GM19324 (cell line): ENCODE results near the gene METTL22.
"Not testable (repeated sequence)": the region's sequence is repeated elsewhere in the genome, so short reads cannot be mapped to it uniquely, and the experiment has no call there.

ENCODE experiments used
- ATAC-seq: cut with Tn5 transposase; IDR thresholded peaks from one replicate; pipeline ENCODE4 v1.9.1; 2021; ENCODE audit warnings: mild to moderate bottlenecking, moderate library complexity; ENCODE audit not compliant: unreplicated experiment, low FRiP score

Gene METTL22

DNA sequence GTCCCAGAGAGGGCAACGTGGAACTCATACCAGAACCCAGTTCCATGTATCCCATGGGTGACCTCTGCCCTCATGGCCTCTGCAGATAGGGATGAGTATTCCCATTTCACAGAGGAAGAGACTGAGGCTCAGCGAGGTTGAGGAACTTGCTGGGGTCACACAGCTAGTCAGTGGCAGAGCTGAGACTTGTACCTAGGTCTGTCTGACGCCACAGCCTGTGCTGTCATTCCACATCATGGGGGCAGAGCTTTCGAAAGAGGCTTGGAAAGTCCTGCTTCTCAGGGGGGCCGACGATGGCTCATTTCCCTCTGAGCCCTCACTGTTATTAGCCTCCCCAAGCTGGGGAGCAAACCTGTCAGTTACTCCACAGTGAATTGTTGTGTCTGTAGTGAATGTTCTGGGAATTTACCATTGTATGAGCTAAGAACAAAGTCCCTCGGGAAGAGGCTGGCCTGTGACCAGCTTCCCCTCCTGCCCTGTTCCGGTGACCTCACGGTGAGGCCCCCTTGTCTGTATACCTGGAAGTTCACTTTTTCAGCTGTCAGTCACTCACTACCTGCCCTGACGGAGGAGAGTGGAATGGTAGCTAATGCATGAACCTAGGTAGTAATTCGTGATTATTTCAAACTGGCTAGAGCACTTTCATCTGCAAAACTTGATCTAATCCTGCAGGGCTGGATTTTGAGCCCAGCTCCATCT, 8.9 kb downstream of the METTL22 start:
- ATAC-seq = no peak

DNA sequence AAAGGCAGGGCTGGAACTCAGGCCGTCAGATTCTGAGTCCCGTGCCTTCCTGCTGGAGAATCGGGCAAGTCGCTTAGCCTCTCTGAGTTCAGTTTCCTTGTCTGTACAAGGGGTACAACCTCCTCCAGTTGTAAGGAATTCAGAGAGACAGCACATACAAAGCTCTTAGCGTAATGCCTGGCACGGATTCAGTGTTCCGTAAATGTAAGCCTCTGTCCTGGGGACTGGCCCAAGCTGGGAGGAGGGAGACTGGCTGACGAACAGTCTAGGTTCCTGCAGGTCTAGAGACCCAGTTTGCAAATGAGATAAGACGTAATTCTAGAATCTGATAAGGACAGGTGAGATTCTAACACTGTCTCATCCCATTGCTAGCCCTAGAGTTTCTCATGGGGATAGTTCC, 9.9 kb downstream of the METTL22 start:
- ATAC-seq = no peak

DNA sequence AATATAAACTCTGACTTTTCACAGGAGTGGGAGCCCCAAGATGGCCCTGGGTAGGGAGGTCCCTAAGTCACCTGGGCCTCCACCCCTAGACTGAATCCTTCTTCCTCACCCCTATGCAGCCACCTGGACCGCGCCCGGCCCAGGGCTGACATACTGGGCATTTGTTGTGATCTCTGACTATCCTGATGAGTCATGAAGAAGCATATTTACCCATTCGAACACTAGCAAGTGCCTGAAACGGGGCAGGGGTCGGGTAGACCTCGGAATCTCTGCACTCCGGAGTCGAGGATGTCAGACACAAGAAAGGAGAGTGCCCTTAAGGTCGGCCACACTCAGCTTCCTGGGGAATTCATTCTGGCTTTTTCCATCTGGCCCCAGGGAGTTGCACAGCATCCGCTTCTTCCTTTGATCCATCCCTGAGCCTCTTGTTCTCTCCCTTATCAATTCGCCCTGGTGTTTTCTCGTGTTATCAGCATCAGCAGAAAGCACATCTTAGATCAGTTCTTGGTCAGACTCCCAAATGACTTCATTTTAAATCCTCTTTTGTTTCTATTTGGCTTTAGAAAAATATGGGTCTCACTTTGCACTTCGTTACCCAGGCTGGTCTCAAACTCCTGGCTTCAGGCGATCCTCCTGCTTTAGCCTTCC, 10.4 kb downstream of the METTL22 start:
- no peak for ATAC-seq

GRCh38 chr16:8632675-8633182, 11.2 kb downstream of the METTL22 start:
- ATAC-seq = no peak

- ATAC-seq = no peak
Measured at GRCh38 chr16:8634991-8635736, 13.7 kb downstream of the METTL22 start.

DNA sequence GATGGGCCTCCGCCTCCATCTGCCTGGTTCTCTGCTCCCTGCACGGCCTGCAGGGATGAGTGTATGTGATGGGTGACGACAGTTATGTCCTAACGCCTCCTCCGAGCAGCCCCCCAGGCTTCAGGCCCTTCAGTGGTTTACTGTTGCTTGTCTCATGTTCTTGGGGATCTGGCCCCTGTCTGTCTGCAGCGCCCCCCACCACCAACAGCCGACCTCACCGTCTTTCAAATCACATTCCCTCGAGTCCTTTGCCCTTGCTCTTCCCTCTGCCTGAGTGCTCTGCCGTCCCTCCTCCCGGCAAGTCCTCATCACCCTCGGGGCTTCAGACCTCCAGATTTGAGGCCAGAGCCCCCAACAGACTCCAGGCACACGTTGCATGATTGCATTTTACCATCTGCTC, 18.2 kb downstream of the METTL22 start:
- ATAC-seq = no peak

GRCh38 chr16:8641671-8642070, 20.2 kb downstream of the METTL22 start:
- ATAC-seq = no peak

GRCh38 chr16:8642146-8642545, 20.6 kb downstream of the METTL22 start:
- no peak for ATAC-seq

DNA sequence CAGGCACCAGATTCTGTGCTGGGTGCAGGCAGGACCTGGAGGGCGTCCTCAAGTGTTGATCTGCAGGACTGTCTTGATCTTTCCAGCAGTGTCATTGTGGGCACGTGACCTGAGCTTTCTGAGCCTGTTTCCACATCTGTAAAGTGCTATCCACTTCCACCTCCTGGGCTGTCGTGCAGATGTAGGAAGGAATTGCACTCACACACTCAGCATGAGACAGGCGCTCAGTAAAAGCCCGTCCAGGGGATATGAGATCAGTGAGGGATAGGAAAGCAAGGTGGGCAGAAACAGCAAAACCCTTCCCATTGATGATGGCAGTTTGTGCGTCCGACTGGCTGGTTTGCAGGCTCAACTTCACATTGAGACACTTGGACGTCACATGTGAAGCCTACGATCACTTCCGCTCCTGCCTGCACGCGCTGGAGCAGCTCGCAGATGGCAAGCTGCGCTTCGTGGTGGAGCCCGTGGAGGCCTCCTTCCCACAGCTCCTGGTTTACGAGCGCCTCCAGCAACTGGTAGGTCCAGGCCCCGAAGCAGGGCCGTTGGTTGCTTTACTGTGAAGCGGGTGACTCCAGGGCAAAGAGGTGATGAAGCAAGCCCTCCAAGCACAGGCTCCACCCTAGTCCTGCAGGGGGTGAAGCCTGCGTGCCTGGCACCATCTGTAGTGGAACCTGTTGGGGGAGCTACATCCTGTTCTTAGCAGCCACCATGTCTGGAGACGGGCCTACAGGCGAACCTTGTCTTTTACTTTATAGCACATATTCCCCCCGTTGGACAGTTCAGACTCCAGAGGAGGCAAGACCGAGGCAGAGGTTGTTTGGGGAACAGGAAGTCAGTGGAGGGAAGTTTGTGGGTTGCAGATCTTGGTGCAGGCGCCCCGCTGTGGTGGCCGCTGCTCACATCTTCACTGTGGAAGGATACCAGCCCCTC, 23.0 kb downstream of the METTL22 start:
- ATAC-seq = no peak

GRCh38 chr16:8645141-8645521, 23.6 kb downstream of the METTL22 start:
- ATAC-seq = no peak

DNA sequence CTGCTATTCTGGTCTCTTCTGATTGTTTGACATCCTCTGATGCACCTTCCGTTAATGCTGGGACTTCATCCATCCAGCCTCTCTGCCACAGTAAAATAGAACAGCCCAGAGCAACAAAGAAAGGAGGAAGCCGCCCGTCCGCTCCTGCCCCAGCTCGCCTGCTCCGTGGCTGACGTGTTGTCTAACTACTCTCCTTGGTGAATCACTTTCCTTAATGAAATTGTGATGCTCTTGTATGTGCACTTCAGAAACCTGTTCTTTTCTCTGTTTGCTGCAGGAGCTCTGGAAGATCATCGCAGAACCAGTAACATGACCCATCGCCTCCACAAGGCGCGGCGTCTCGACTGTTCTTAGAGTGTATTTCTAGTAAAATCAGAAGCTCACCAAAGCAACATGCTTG, 24.3 kb downstream of the METTL22 start:
- no peak for ATAC-seq

DNA sequence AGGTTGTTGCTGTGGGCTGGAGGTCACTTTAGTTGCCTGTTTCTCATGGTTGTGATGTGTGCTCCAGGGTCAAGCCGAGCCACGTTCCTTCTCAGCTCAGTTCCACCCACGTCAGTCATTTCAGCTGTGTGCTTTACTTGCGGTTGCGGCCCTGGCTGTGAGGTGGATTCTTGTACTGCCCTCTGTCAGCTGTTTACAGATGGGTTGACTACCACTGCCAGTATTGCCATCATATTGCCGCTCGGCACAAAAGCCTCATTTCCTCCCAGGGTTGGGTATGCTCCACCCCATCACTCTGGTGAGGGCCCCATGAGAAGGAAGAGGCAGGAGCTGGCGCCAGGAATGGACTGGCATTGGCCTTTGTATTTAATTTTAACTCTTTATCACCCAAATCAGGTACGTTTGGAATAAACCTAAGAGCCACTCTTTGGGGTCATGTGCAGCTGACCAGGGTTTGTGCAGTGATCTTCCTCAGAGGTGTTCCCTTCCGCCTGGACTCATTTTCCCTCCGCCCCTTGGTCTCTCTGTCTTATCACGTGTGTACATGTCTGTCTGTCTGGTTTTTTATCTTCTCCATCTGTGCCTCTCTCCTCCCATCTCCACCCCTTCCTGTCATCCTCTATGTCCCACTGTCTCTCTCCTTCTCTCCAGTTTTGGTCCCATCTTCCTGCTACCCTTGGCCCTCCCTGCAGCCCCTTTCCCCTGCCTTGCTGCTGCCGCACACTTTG, 25.0 kb downstream of the METTL22 start:
- ATAC-seq = no peak

DNA sequence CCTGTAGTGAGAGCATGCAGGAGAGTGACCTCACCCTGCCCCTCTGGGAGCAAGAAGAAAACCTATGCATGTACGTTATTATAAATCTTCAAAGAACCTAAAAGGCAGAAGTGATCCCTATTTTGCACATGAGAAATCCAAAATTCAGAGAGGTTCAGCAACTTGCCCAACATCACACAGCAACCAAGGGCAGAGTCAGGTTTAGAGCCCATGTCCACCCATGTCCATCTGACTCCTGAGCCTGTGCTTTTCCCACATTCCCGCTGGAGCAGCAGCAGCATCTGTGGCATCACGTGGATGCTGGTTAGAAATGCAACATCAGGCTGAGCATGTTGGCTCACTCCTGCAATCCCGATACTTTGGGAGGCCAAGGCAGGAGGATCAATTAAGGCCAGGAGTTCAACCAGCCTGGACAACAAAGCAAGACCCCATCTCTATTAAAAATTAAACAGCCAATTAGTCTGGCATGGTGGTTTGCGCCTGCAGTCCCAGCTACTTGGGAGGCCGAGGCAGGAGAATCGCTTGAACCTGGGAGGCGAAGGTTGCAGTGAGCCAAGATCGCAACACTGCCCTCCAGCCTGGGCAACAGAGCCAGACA, 26.3 kb downstream of the METTL22 start:
- ATAC-seq = no peak

GRCh38 chr16:8648877-8649276, 27.4 kb downstream of the METTL22 start:
- no peak for ATAC-seq

DNA sequence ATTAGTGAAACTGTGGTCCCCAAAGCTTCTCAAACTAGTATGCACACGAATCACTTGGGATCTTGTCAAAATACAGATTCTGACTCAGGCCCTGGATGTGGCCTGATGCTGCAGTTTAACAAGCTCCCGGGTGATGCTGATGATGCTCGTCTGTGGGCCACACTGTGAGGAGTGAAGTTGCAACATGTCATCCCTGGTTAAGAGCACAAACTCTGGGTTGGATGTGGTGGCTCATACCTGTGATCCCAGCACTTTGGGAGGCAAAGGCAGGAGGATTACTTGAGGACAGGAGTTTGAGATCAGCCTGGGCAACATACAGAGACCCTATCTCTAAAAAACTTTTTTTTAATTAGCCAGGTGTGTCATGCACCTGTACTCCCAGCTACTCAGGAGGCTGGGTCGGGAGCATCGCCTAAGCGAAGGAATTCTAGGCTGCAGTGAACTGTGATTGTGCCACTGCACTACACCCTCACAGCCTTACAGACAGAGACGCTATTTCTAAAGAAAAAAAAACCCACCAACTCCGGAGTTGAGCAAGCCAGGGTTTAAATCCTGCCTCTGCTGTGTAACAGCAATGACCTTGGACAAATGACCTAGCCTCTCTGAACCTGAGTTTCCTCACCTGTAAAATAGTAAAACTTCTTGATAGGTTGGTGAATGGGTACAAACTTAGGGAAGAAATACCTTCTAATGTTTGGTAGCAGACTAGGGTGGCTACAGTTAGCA, 28.5 kb downstream of the METTL22 start:
- ATAC-seq = no peak

DNA sequence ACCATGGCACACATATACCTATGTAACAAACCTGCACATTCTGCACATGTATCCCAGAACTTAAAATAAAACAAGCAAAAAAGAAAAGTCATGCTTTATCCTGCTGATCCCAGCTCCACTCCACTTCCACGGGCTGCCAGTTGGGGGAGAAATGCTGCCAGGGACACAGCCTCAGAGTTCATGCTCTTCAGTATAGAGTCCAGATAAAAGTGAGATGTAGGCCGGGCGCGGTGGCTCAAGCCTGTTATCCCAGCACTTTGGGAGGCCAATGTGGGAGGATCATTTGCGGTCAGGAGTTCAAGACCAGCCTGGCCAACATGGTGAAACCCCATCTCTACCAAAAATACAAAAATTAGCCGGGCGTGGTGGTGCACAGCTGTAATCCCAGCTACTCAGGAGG, 30.5 kb downstream of the METTL22 start:
- not testable (repeated sequence) for ATAC-seq

DNA sequence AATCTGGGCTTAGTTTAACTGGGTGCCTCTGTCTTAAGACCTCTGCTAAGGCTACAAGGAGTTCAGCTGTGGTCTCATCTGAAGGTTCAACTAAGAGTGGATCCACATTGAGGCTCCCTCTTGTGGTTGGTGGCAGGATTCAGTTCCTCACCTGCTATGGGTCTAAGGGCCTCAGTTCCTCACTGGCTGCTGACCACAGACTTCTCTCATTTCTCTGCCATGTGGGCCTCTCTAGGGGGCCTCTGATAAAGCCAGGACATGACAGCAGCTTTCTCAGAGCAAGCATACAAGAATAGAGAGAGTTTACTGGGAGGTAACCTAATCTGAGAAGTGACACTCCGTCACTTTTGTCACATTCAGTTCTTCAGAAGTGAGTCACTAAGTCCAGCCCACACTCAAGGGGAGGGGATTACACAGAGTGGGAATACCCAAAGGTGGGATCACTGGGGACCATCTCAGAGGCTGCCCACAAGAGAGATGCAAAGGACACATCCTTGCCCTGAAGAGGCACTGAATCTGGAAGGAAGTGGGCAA, 33.8 kb downstream of the METTL22 start:
- ATAC-seq = no peak

DNA sequence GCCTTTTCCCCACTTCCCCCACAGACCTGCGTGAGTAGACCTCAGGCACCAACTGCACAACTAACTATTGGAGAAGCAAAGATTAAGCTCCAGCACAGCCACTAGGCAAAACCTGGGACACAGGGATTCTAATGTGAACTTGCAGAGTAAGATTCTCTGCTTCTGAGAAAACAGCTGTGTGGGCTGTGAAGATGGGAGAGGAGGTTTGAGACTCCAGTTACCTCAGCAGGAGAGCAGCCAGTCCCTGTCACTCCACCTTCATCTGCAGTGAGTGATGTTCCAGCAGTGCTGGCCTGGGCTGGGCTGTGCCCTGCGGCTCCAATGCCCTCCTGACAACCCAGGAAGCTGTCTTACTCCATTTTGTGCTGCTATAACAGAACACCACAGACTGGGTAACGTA, 34.9 kb downstream of the METTL22 start:
- no peak for ATAC-seq
